HCT116 (cell line): ENCODE data around the gene LAMTOR3. TPM values are rescaled to one million over a fixed set of nuclear protein-coding genes. Genes with fewer than 3 reads are reported as not detected.

Source experiments
- ATAC-seq: fragments of 200-7000 bp; cut with Tn5 transposase; 2 replicates; pipeline ENCODE4 v1.9.1; 2020; ENCODE audit warnings: mild to moderate bottlenecking, moderate library complexity
- BruUV-seq: library from RNA; stranded (reverse); fragments of 400-500 nt; replicated peaks from 2 replicates; lab custom pipeline; 2021; lab: Mats Ljungman, UMichigan
- CTCF ChIA-PET: fragments of 300-600 bp; sonication (Branson Sonifier 250); formaldehyde crosslinking; loops from one replicate; lab custom pipeline; 2021; ENCODE audit warnings: antibody characterized with exemption; lab: Charles Lee
- POLR2A ChIA-PET: fragments of 300-600, 350-600 bp; sonication (Branson Sonifier 250); formaldehyde crosslinking; loops from one replicate; lab custom pipeline; 2021; ENCODE audit warnings: antibody characterized with exemption; lab: Charles Lee
- RAD21 ChIA-PET, 2 experiments: fragments of 300-600 bp; sonication (Branson Sonifier 250); formaldehyde crosslinking; loops; one replicate each; lab custom pipeline; 2023; ENCODE audit warnings: low total read pairs in 2 of 2; ENCODE audit not compliant: uncharacterized antibody in 2 of 2, unreplicated experiment in 2 of 2, low non-redundant PET in 1 of 2; lab: Charles Lee
- DNase-seq: peaks from one replicate; pipeline ENCODE4 v3.0.0-alpha.2; 2010; ENCODE audit warnings: low read depth, low spot score
- H2AFZ ChIP-seq: fragments of 200-600 bp; shearing (Covaris generic), sonication (generic); 2 replicates; pipeline ENCODE4 v1.6.1; 2017; ENCODE audit warnings: low read depth, mixed run types, mixed read lengths, antibody characterized with exemption, low read length; ENCODE audit not compliant: poor library complexity, severe bottlenecking
- H3K27ac ChIP-seq: 2 replicates; pipeline ENCODE4 v1.5.1; 2012; ENCODE audit warnings: low read depth, low read length
- H3K27me3 ChIP-seq: fragments of 200-600 bp; sonication (generic); 2 replicates; pipeline ENCODE4 v1.6.1; 2016; ENCODE audit warnings: mixed run types, low read length, mixed read lengths; ENCODE audit not compliant: insufficient read depth
- H3K36me3 ChIP-seq, 2 experiments: fragments of 200-500 bp in 1 of 2; fragments of 200-600 bp in 1 of 2; sonication (Bioruptor generic) in 1 of 2; sonication (generic) in 1 of 2; 2 replicates each; pipeline versions ENCODE4 v1.5.1 to v1.6.1; 2014 to 2016; ENCODE audit warnings: low read length in 2 of 2, inconsistent platforms in 1 of 2, mixed read lengths in 1 of 2, mixed run types in 1 of 2; ENCODE audit not compliant: insufficient read depth in 2 of 2, control insufficient read depth in 1 of 2
- H3K4me1 ChIP-seq, 2 experiments: fragments of 200-600 bp in 1 of 2; sonication (generic) in 1 of 2; 2 replicates each; pipeline versions ENCODE4 v1.5.1 to v1.6.1; 2012 to 2017; ENCODE audit warnings: low read length in 2 of 2, inconsistent platforms in 1 of 2, mild to moderate bottlenecking in 1 of 2, mixed read lengths in 1 of 2, mixed run types in 1 of 2, moderate library complexity in 1 of 2; ENCODE audit not compliant: insufficient read depth in 2 of 2, control insufficient read depth in 1 of 2
- H3K4me2 ChIP-seq: fragments of 200-600 bp; sonication (generic); 2 replicates; pipeline ENCODE4 v1.6.1; 2017; ENCODE audit warnings: mixed run types, low read length, mixed read lengths
- H3K4me3 ChIP-seq, 2 experiments: fragments of 200-600 bp in 1 of 2; sonication (generic) in 1 of 2; replicated peaks in 1 of 2; 2 replicates each; pipeline ENCODE4 v1.5.1; 2011 to 2016; ENCODE audit warnings: low read length in 2 of 2, control low read depth in 1 of 2, low read depth in 1 of 2, mild to moderate bottlenecking in 1 of 2, mixed read lengths in 1 of 2, mixed run types in 1 of 2
- H3K79me2 ChIP-seq: fragments of 200-600 bp; sonication (generic); 2 replicates; pipeline ENCODE4 v1.6.1; 2017; ENCODE audit warnings: mild to moderate bottlenecking, mixed run types, low read length, moderate library complexity, mixed read lengths; ENCODE audit not compliant: insufficient read depth
- H3K9ac ChIP-seq: fragments of 200-600 bp; sonication (generic); 2 replicates; pipeline ENCODE4 v1.6.1; 2016; ENCODE audit warnings: low read length, mixed read lengths
- H3K9me2 ChIP-seq: fragments of 200-600 bp; sonication (generic), shearing (Covaris generic); 2 replicates; pipeline ENCODE4 v1.6.1; 2017; ENCODE audit warnings: mixed run types, mild to moderate bottlenecking, moderate library complexity; ENCODE audit not compliant: insufficient read depth
- H3K9me3 ChIP-seq, 2 experiments: fragments of 200-500 bp in 1 of 2; fragments of 200-600 bp in 1 of 2; sonication (Bioruptor generic) in 1 of 2; sonication (generic) in 1 of 2; 2 replicates each; pipeline ENCODE4 v1.6.1; 2014 to 2017; ENCODE audit warnings: low read length in 2 of 2, mixed read lengths in 2 of 2, inconsistent platforms in 1 of 2, low read depth in 1 of 2, mild to moderate bottlenecking in 1 of 2, mixed run types in 1 of 2, moderate library complexity in 1 of 2; ENCODE audit not compliant: control insufficient read depth in 1 of 2, insufficient read depth in 1 of 2
- H4K20me1 ChIP-seq: fragments of 200-600 bp; sonication (generic), shearing (Covaris generic); 2 replicates; pipeline ENCODE4 v1.6.1; 2017; ENCODE audit warnings: mixed run types, mild to moderate bottlenecking, moderate library complexity; ENCODE audit not compliant: insufficient read depth
- ATF3 ChIP-seq: IDR thresholded peaks from 2 replicates; pipeline ENCODE4 v1.6.1; 2012
- CBX3 ChIP-seq: IDR thresholded peaks from 2 replicates; pipeline ENCODE4 v1.6.1; 2012; ENCODE audit warnings: low read depth
- CEBPB ChIP-seq: IDR thresholded peaks from 2 replicates; pipeline ENCODE4 v1.6.1; 2012; ENCODE audit warnings: low read depth
- ELF1 ChIP-seq: IDR thresholded peaks from 2 replicates; pipeline ENCODE4 v1.6.1; 2012; ENCODE audit warnings: low read depth, borderline replicate concordance
- EZH2phosphoT487 ChIP-seq: fragments of 200-600 bp; IDR thresholded peaks from 2 replicates; pipeline ENCODE4 v1.6.1; 2018; ENCODE audit warnings: antibody characterized with exemption, borderline replicate concordance
- FOSL1 ChIP-seq: IDR thresholded peaks from 2 replicates; pipeline ENCODE4 v1.6.1; 2012; ENCODE audit warnings: low read depth
- MAX ChIP-seq: IDR thresholded peaks from 2 replicates; pipeline ENCODE4 v1.6.1; 2012
- POLR2A ChIP-seq: IDR thresholded peaks from 2 replicates; pipeline ENCODE4 v1.7.0; 2011; ENCODE audit warnings: borderline replicate concordance; ENCODE audit not compliant: insufficient read depth, insufficient read length; ENCODE audit errors: extremely low read depth
- REST ChIP-seq: IDR thresholded peaks from 2 replicates; pipeline ENCODE4 v1.6.1; 2012; ENCODE audit warnings: low read depth
- SIN3A ChIP-seq: IDR thresholded peaks from 2 replicates; pipeline ENCODE4 v1.6.1; 2012; ENCODE audit warnings: low read depth
- SP1 ChIP-seq: IDR thresholded peaks from 2 replicates; pipeline ENCODE4 v1.6.1; 2012; ENCODE audit warnings: low read depth
- SRF ChIP-seq: IDR thresholded peaks from 2 replicates; pipeline ENCODE4 v1.6.1; 2012; ENCODE audit warnings: low read depth
- YY1 ChIP-seq: IDR thresholded peaks from 2 replicates; pipeline ENCODE4 v1.6.1; 2011; ENCODE audit warnings: low read length, low read depth, moderate library complexity, mild to moderate bottlenecking; ENCODE audit not compliant: insufficient replicate concordance; ENCODE audit errors: extremely low read depth
- ZBTB33 ChIP-seq: IDR thresholded peaks from 2 replicates; pipeline ENCODE4 v1.6.1; 2011; ENCODE audit warnings: mild to moderate bottlenecking, low read length, moderate library complexity; ENCODE audit not compliant: insufficient replicate concordance; ENCODE audit errors: extremely low read depth
- ZFX ChIP-seq: fragments of 450-650 bp; IDR thresholded peaks from 2 replicates; pipeline ENCODE4 v1.6.1; 2017
- ZNF274 ChIP-seq: fragments of 200-500 bp; sonication (Bioruptor generic); IDR thresholded peaks from 2 replicates; pipeline ENCODE4 v1.6.1; 2014; ENCODE audit warnings: mild to moderate bottlenecking, low read depth, low read length, inconsistent platforms
- intact Hi-C: fragments of 100-400 bp; cut with micrococcal nuclease; formaldehyde crosslinking; loops from 2 replicates; pipeline ENCODE4 v1.10.0; 2022
- total RNA-seq: library from RNA; stranded (reverse); gene quantifications from one replicate; pipeline ENCODE4 v1.2.1, GENCODE V29; 2021; ENCODE audit not compliant: unreplicated experiment

Gene LAMTOR3
- total RNA-seq, 1 experiment from 2014 or later = 21.0 TPM

GRCh38 chr4:99893029-99893428 is 1.2 kb downstream of the LAMTOR3 start:
- ATAC-seq = no peak
- ChIA-PET CTCF (no interaction called here), POLR2A (no interaction called here), RAD21 (no interaction called here)
- no TSS peak for BruUV-seq
- Histone ChIP-seq H3K4me3 (peak overlapping the region; percentile 76 to 81), H3K9me2 (no peaks in the 10 kb centered on the region), H3K27ac (no peak overlapping the region), H4K20me1 (no peaks in the 10 kb centered on the region), H3K9me3 (no peaks in the 10 kb centered on the region), H3K9ac (peak overlapping the region; percentile 63), H2AFZ (no peak overlapping the region), H3K4me1 (peaks cover 4 to 18% of the 10 kb centered on the region in 2 experiments; a peak in 3 of 4 replicates), H3K36me3 (no peaks in the 10 kb centered on the region), H3K4me2 (peak overlapping the region; percentile 91), H3K27me3 (no peaks in the 10 kb centered on the region), H3K79me2 (peaks cover 33% of the 10 kb centered on the region)
- intact Hi-C loops = loop anchor here (5.0 kb wide), 1 partner anchor 54 kb away; the partner anchor contains the start of gene DNAJB14
- no peak for TF ChIP-seq SRF
- TF ChIP-seq ATF3 = no peak
- TF ChIP-seq SIN3A = no peak
- TF ChIP-seq MAX = no peak
- no peak for TF ChIP-seq FOSL1
- no peak for TF ChIP-seq CBX3
- TF ChIP-seq SP1 = no peak
- TF ChIP-seq YY1 = no peak
- no peak for TF ChIP-seq ELF1
- no peak for TF ChIP-seq EZH2phosphoT487
- TF ChIP-seq POLR2A = no peak
- TF ChIP-seq REST = no peak
- TF ChIP-seq ZBTB33 = no peak
- no peak for TF ChIP-seq CEBPB
- TF ChIP-seq ZNF274 = no peak
- TF ChIP-seq ZFX = no peak
- no peak for DNase-seq
